Stimulated activated CD4-positive, alpha-beta T cell treated with anti-CD3 and anti-CD28 coated beads, TNF-alpha, amount 100 ng/mL, for 4 hours (primary cell): Measurements from ENCODE around the gene EPAS1.

ENCODE experiments used
- DNase-seq, 3 experiments: peaks; one replicate each; pipeline ENCODE4 v3.0.0-alpha.2; 2020; ENCODE audit warnings: low read depth in 3 of 3

The EPAS1 gene

DNA sequence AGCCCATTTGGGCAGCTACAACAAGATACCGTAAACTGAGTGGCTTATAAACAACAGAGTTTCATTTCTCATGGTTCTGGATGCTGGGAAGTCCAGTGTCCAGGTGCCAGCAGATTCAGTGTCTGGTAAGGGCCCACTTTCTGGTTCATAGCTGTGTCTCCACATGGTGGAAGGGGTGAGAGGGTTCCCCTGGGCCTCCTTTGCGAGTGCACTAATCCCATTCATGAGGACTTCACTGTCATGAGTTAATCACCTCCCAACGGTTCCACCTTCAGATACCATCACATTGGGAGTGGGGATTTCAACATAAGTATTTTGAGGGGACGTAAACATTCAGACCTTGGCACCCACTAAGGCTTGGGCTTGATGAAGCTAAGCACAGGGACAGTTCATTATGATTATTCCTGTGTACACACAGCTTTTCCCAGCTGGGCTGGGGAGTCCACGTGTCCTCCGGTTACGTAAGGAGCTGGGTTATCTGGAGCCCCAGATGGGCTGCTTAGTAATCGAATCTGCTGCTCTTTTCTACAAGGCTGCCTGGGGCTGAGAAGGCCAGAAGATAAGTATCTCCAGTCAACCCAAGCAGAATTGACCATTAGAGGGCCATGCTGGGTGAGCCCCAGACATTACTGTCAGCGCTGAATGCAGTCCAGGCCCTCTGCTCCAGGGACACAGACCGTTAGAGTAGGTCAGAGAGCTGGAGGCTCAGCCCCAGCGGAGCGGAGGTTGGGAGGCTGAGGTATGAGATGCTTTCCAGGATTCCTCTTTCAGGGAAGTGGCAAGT lies 42.7 kb downstream of the EPAS1 start:
- no peak for DNase-seq

DNA sequence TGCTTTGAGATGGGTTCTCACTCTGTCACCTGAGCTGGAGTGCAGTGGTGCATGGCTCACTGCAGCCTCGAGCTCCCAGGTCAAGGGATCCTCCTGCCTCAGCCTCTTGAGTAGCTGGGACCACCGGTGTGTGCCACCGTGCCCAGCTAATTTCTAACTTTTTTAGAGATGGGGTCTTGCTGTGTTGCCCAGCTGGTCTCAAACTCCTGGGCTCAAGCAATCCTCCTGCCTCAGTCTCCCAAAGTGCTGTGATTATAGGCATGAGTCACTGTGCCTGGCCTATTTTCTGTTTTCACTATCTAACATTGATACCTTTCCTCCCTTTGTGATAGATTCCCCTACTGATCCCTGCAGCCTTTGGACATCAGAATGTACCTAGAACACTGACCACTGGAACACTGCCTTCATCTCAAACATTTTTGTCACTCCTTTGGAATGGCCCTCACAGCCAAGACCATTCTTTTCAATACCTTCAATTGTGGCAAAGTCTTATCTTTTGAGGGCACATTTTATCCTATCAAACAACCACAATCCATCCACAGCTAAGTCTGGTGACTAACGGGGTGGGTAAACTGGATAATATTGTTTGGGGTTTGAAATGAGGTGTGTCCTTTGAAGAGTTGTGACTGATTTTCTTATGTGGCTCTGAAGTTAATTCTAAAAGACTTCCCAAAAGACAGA lies 43.7 kb downstream of the EPAS1 start:
- no peak for DNase-seq

DNA sequence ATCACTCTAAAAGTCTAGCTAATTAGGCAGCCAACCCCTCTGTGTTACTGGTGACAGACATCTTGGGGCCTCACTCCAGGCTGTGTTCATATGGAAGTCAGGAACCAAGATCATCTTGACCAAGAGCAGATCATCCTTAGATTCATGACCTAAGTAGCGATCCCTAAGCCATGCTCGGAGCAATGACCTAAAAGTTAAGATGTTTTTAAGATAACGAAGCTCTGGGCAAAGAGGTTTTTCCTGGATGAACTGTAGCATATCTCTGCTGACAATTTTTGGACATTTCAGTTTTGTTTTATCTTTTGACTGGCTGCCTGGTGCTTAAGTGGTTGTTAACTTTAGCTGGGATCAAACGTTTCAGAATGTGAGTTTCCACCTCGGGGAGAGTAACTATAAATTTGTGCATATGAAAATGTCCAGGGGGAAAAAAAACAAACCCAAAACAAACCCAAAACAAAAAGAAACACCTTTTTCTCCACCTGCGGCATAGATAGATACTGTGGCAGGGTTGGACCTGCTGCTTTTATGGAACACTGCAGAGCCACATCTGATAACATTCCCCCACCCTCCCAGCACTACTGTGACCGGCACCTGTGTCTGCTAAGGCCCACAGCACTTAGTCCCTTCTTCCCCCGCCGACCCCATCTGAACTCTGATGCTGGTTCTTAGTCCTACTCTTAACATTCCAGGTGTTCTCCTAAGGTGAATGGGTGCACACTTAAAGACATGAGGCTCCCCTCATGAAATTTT lies 45.5 kb downstream of the EPAS1 start:
- no peak for DNase-seq

DNA sequence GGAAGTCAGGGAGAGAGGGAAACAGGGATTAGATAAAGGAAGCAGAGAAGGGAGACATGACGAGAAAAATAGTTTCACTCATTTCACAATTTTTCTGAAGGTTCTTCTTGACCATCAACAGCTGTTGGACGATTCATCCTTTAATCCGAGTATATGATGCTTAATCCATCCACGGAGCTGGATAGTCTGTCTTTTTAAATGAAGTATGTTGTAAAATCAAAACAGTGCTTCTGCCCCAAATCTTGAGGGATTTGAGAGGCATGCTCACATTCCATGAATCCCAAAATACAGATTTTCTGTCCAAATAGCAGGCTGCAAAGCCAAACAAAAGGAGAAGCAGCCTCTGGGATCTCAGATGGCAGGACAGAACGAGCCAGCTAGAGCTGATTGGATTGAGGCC lies 47.5 kb downstream of the EPAS1 start:
- no peak for DNase-seq

DNA sequence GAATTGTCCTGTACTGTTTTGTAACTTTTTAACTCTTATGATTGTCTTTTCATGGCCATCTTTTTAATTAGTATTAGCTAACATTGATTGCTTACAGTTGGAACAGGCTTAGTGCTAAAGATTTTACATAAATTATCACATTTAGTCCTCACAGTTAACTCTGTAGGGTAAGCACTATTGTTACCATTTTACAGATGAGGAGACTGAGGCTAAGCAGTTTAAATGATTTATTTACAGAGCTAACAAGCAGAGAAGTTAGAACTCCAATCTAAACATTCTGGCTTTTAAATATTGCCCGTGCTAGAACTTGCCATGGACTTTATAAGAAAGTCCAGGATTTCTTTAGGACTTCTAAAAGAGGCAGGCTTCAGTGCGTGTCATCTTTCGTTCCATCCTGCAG lies 48.6 kb downstream of the EPAS1 start:
- no peak for DNase-seq

DNA sequence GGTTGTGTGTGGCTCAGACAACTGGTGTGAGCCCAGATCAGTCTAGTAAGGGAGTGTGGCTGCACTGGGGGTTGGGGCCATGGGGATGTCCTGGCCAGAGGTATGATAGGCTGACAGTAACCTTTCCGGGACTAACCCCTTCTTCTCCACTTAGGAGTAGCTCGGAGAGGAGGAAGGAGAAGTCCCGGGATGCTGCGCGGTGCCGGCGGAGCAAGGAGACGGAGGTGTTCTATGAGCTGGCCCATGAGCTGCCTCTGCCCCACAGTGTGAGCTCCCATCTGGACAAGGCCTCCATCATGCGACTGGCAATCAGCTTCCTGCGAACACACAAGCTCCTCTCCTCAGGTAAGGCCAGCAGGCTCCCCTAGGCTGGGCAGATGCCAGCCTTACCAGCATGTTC lies 49.5 kb downstream of the EPAS1 start:
- no peak for DNase-seq

DNA sequence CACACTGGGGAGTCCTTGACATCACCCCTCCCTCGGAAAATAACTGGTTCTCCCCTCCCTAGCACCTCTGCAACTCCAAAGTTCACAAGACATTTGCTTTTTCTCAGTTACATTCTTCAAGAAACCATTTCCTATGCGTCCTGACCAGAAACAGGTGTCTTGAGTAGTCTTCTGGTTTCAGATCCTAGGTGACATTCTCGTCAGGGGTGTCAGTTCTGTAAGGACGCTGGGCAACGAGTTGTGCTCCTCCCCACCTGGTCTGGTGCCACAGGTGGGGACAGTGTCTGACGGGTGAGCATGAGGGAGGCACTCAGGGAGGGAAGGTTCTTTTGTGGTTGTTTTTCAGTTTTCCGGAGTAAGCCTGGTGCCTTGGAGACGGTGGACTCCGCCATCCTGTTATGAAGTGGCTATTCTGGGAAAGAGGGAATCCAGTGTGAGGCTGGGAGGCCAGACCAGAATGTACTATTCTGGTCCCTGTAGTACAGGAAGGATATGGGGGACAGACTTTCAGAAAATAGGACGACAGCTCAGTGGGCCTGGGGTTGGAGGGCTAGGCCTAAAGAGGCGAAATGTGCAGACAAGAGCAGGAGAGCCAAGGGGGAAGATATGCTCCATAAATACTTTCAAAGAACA lies 50.6 kb downstream of the EPAS1 start:
- DNase-seq = no peak

DNA sequence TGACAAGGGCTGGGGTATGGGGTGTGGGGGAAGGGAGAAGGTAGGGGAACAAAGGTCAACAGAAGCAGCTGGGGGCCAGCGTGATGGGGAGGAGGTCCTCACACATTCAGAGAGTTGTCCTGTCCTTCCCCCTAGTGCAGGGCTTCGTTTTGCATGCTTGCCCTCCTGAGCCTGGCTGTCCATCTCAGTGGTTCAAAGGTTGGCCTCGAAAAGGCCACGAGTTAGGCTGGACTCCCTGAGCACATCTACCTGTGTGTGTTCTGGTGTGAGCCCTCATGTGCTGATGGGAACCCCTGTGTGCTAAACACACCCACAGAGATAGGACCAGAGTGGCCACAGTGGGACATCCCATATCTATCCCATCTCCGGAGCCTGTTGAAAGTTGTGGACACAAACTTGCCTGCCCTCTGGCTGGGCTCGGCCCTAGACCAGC lies 51.9 kb downstream of the EPAS1 start:
- no peak for DNase-seq

DNA sequence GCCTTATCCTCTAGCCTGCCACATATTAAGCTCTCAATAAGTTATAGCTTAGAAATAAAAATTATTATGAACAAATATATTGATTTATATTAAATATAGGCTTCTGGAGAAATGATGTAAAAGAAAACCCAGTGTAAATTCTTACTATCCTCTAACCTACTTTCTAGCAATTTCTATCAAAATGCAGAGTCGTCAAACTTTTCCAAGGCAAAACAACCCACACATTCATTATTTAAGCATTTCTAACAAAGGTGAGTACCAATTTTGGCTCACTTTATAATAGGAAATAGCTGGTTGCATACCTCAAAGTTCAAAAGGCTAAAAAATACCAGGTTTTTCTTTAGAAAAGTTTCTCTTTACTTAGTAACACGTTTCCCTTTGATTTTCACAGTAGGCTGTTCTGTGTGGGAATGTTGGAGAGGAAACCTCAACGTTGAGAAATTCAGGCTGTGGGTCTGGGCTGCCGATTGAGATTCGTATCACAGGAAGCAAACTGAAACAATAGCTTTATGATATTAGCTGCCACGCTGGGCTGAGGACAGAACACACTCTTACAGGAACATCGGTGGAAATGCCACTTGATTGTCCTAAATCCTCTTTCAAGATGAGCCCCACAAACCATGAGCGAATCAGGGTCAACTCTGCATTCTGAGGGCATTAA lies 53.0 kb downstream of the EPAS1 start:
- no peak for DNase-seq

DNA sequence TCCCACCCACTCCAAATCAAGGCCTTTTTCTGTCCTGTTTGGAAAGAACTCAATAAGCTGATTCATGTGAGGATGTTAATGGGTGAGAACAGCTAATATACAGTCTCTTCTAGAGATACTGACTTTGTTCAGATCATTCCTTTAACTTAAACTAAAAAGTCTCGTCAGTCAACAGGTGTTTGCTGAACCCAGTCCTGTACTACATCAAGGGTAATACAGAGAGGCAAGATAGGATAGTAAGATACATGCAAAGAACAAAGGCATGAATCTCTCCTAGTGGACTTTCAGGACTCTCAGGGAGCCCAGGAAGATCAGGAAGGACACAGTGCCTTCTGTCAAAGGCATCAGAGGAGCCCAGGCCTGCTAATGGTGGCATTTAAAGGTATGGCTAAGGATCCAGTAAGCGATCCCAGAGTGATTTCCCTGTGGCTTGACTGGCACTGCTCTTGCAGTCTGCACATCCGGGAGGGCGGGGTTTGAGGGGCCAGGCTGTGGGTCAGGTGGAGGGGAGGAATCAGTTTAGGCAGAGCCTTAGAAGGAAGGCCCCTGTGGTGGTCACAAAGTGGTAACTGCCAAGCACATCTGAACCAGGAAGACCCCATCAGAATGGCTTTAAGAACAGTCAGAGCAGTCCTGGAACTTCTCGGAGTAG lies 54.0 kb downstream of the EPAS1 start:
- DNase-seq = peak in 1 of 3 experiments; percentile 18

DNA sequence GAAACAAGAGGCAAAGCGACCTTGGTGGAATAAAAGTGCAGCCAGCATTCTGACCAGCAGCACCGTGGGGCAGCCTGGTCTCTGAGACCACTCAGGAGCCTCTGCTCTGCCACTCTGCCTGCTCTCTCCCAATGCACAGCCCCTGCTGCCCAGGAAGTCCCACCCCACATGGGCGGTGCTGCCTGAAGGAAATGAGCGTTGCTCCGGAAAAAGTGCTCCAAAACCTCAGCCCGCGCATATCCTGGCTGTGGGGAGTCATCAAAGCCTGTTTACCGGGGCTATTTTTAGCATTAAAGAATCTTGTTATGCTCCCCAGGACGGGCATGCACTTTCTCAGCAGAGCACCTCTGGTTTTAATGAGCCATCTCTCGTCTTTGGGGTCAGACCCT lies 54.5 kb downstream of the EPAS1 start:
- peak; percentile 37 to 43 (median 41) for DNase-seq

DNA sequence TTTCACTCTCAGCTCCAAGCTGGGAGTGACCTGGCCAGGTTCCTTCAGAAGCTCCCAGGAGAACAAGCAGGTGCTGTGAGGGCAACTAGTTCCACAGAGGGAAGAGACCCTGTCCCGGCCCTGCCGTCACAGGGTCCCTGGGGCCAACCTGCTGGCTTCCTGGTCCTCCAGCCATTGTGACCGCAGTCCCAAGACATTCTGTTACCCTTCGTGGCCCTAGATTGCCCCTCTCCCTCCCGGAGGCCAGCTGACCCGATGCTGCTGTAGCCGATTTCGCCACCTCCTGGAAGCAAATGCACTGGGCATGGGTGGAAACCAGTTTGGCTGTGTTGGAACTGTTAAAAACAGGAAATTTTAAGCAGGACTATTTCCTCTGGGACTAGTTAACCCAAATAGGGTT lies 55.4 kb downstream of the EPAS1 start:
- DNase-seq = no peak

DNA sequence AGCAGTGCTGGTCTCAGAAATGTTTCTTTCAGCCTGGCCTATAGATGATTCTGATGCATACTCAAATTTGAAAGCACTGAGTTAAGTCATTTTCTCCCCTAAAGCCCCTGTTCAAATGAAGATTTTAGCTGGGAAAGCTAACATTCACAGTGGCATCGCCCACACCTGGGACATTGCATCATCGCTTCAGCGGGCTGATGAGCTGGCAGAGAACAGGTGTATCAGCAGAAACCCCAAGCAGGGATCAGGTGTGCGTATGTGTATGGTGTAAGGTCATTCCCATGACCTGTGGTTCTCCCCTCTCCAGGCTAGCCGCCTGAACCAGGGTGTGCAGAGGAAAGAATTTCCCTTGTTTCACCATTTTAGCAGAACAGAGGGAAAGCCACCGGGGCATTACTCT lies 56.3 kb downstream of the EPAS1 start:
- DNase-seq = no peak

DNA sequence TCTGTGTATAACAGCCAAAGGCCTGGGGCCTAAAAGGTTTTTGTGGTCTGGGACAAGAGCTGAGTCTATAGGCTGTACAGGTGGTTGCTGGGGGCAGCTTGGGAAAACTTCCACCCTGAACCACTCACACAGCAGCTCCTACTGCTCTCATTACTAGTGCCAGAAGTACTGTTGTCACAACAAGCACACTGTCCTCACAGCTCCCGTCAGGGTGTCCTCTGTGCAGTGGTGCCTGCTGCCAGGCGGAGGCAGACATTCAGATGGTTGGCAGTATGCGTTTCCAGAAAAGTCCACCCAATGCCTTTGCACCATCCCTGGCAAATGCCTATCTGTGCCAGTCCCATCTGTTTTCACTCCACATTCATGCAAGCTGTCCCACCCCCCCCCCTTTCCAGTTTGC lies 58.5 kb downstream of the EPAS1 start:
- DNase-seq = no peak

DNA sequence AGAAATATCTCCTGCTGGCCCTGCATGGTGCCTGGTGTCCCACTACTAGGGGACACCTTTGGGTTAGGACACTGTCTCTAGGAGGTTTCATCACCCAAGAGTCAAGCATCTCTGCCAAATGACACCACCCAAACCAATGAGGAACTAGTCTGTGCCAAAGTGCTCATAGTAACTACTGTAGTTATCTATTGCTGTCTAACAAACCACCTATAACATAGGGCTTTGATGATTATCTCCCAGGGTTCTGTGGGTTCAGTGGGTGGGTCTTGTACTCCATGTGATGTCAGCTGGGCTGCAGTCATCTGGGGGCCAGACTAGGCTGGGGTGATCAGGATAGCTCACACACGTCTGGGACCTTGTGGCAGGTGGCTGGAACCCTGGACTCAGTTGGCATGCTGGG lies 59.8 kb downstream of the EPAS1 start:
- DNase-seq = no peak

DNA sequence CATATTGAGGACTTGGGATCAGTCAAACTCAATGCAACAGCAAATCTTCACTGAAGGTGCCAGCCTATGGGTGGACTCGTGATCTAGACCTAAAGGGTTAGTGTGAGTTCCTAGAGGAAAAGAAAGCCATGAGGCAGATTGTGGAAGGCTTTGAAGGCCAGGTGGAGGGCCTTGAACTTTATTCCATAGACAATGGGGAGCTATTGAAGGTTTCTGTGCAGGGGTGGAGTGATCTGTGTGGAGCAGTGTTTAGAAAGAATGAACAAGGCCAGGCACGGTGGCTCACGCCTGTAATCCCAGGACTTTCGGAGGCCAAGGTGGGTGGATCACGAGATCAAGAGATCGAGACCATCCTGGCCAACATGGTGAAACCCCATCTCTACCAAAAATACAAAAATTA lies 61.5 kb downstream of the EPAS1 start:
- DNase-seq = no peak

DNA sequence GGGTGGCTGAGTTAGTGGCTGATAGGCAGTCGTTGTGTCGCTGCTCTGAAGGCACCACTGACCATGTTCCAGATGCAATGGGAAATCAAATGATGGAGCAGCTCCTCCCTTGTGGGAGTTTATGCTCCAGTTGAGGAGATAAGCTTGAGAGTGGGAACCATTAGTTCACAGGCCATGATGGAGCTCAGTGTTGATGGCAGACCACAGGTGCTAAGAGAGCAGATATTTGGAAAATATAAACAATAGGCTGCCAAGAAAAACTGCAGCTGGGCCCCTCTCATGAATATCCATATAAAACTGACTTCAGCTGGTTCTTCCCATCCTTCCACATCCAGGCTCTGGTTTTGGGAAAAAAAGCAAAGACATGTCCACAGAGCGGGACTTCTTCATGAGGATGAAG lies 63.1 kb downstream of the EPAS1 start:
- no peak for DNase-seq

DNA sequence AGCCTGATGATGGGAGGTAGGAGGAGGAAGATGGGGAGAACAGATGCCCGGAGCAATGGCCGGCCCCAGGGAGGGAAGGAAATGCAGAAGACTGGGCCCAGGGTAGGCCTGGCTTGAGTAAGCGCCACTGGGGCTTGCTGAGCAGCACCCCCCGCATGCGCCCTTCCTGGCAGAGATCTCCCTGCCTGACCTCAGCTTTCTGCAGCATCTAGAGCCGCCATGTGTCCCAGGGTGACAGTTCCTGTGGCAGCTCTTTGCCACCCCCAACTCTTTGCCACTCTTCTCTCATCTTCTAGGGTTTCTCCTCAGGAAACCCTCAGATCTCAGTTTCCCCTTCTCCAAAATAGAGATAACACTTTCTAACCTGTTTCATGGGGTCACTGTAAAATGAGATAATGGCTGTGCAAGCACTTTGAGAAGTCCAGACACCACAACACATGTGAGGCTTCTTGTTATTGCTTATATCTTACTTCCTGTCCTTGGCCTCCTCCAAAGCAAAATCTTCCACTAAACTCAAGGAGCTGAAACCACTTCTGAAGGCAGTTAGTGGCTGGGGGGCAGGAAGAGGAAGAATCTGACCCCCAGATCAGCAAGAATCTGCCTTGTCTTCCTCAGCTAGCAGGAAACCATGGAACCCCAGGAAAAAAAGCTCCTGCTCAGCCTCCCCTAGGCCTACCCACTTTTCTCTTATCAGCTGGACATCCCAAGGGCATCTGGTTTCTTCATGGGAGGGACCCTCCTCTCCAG lies 64.9 kb downstream of the EPAS1 start:
- DNase-seq = no peak

DNA sequence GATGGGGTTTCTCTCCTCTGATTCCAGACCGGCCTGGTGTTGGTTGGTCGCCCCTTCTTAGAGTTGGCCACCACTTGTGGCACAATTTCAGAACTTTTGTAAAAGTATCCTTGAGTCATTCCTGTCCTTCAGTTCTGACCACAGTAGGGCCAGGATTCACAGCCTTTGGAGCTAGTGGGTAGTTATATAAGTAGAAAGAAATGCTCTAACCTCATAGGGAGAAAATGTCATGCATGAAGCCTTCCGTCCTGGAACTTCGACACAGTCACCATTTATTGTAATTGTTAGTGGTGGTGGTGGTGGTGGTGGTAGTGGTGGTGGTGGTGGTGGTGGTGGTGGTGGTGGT lies 65.4 kb downstream of the EPAS1 start:
- DNase-seq = no peak

DNA sequence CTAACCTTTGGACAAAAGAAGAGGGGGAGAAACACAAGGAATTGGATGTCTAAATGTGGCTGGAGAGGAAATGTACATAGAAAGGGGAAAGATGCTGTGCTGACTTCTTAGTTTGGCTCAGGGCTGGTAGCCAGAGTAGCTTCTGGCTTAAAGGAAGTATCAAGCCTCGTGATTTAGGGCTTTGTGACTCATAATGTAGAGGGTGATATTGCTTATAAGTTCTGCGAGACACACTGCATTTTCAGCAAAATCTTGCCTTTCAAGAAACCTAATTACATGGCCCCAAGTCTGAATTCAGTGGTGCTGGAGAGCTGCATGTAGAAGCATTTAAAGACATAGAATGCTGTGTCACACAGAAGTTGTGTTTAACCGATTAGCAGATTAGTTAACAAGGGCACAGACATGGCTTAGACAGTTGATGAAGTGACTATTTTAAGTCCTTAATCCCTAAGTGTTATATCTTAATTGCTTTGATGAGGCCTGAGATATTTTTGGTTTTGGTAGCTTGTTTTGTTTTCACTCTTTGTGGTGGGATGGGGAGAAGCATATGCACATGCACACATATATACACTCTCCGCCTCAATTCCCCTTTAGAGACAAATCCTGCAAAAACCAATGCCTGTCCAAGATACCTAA lies 66.4 kb downstream of the EPAS1 start:
- DNase-seq = no peak
